T-helper 1 cell treated with Interleukin-12 subunit alpha and Interleukin-12 subunit beta and Interleukin-4 antibody, amounts not matched to agents 30 μg/mL and 1 μg/mL, for 36 hours (primary cell): ENCODE results near the gene TM9SF3.
"Not testable (repeated sequence)": the region's sequence is repeated elsewhere in the genome, so short reads cannot be mapped to it uniquely, and the experiment has no call there.

Source experiments
- H3K27ac Mint-ChIP-seq: one replicate; pipeline ENCODE4 v1.8.0; 2021; ENCODE audit warnings: mild to moderate bottlenecking, mixed read lengths
- H3K27me3 Mint-ChIP-seq: one replicate; pipeline ENCODE4 v1.8.0; 2021; ENCODE audit warnings: low read depth, mixed read lengths
- H3K36me3 Mint-ChIP-seq: one replicate; pipeline ENCODE4 v1.8.0; 2021; ENCODE audit warnings: low read depth, mixed read lengths
- H3K4me1 Mint-ChIP-seq: one replicate; pipeline ENCODE4 v1.8.0; 2021; ENCODE audit warnings: low read depth, mixed read lengths
- H3K4me3 Mint-ChIP-seq: one replicate; pipeline ENCODE4 v1.8.0; 2021; ENCODE audit warnings: mild to moderate bottlenecking, moderate library complexity, mixed read lengths
- H3K9me3 Mint-ChIP-seq: one replicate; pipeline ENCODE4 v1.8.0; 2021; ENCODE audit warnings: mixed read lengths

TM9SF3 gene

DNA sequence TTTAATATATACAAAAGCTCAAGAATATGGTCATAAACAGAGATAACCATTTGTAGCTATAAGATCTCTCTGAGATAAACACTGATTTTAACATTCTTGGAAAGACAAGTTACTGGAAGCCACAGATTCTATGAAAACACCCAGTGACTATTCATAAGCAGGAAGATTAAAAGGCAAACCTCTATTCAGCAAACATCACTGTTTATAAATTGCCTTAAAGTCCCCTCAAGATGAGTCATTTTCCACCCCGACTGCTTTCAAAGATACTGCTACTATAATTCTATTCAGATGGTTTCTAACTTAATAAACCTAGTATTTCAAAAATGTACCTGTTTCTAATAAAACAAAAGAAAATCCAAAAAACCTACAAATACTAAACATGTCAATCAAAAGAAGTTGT lies 21.0 kb downstream of the TM9SF3 start:
- no peaks in the 10 kb centered on the region for H3K27me3 Mint-ChIP-seq
- peaks cover 26% of the 10 kb centered on the region for H3K4me1 Mint-ChIP-seq
- peaks cover 28% of the 10 kb centered on the region for H3K36me3 Mint-ChIP-seq
- H3K4me3 Mint-ChIP-seq, result no peak overlapping the region
- no peak overlapping the region for H3K27ac Mint-ChIP-seq
- H3K9me3 Mint-ChIP-seq, result no peaks in the 10 kb centered on the region

DNA sequence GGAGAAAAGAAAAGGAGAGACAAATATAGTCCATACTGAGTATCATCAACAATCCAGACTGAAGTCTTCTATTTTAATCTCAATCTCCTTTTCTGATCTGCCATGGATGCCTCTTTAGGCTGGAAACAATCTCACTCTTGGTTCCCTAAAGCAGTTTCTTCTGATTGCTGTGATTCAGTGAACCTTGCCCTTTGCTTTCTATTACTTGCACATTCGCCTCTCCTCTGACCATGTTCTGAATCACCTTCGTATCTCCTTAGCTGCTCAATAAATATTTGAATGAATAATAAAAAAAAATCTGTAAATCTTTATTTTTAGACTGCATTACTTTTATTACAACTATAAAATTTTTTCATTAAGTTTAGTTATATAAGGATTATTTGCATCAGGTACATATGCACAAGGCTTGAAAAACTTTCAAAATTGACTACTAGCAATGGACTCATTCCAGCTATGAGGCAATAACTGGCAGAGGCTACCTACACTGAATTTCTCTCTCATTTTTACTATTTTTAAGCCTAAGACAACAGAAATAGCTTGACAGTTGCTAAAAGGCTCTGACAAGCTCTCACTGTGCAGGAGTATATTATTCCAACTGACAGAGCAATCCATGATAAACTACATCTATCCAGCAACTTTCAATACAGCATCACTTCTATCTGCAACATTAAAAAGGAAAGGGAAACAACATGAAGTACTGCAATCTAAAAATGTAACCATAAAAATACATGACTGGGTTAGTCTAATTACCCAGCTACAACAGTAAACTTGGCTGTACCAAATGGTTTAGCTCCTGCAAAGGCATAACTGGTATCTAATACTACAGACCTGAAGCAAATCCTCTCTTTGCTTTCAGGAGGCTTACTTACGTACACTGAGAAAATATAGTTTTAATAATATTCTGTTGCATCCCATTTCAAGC lies 25.6 kb downstream of the TM9SF3 start:
- Mint-ChIP-seq H3K27ac (no peak overlapping the region), H3K4me1 (peaks cover 5% of the 10 kb centered on the region), H3K27me3 (no peaks in the 10 kb centered on the region), H3K9me3 (no peaks in the 10 kb centered on the region), H3K4me3 (no peak overlapping the region), H3K36me3 (peaks cover 28% of the 10 kb centered on the region)

DNA sequence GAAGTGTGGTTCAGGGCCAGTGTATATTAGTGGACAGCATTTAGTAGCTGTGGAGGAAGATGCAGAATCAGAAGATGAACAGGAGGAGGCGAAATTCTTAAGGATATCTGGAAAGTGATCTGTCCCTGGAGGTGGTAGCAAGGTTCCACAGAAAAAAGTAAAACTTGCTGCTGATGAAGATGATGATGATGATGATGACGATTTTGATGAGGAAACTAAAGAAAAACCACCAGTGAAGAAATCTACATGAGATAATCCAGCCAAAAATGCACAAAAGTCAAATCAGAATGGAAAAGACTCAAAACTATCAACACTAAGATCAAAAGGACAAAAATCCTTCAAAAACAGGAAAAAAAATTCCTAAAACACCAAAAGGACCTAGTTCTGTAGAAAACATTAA lies 26.3 kb downstream of the TM9SF3 start:
- Mint-ChIP-seq H3K27me3 (no peaks in the 10 kb centered on the region), H3K27ac (no peak overlapping the region), H3K9me3 (no peaks in the 10 kb centered on the region), H3K36me3 (peaks cover 28% of the 10 kb centered on the region), H3K4me1 (peaks cover 1% of the 10 kb centered on the region), H3K4me3 (no peak overlapping the region)

DNA sequence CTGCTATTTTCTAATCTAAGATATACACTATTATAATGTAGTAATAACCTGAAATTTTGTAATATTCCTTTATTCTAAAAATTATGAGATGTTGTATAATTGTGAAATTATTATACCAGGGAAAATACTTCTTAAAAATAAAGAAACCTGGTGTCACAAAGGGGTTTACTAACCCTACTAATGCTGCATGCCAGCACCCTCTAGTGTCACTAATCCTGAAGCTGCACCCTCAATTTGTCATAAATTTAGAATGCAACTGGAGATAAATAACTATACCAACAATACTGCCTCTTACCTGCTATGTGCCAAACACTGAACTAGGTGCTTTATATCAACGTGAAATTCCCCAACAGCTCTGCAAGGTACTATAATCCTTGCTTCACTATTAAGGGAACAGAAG lies 30.8 kb downstream of the TM9SF3 start:
- H3K36me3 Mint-ChIP-seq, result peaks cover 18% of the 10 kb centered on the region
- H3K27me3 Mint-ChIP-seq, result no peaks in the 10 kb centered on the region
- H3K4me1 Mint-ChIP-seq, result no peaks in the 10 kb centered on the region
- no peak overlapping the region for H3K4me3 Mint-ChIP-seq
- H3K27ac Mint-ChIP-seq, result no peak overlapping the region
- no peaks in the 10 kb centered on the region for H3K9me3 Mint-ChIP-seq

DNA sequence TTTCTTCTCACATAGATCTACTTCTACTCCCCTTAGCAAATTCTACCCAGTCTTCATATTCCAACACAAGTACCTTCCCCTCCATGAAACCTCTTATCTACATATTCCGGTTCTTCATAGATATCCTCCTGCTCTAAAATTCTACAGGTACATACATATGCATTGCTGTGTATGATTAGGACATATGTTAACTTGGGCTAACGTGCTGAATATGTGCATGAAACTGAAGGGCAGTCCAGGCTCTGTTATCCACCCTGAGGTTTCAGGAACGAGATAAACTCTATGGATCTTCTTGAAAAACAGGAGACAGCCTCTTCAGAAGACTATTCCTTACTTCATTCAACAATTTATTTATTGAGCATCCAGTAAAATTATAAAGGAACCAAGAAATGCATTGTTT lies 31.5 kb downstream of the TM9SF3 start:
- Mint-ChIP-seq H3K4me3 (no peak overlapping the region), H3K9me3 (no peaks in the 10 kb centered on the region), H3K4me1 (no peaks in the 10 kb centered on the region), H3K27me3 (no peaks in the 10 kb centered on the region), H3K36me3 (peaks cover 14% of the 10 kb centered on the region), H3K27ac (no peak overlapping the region)

DNA sequence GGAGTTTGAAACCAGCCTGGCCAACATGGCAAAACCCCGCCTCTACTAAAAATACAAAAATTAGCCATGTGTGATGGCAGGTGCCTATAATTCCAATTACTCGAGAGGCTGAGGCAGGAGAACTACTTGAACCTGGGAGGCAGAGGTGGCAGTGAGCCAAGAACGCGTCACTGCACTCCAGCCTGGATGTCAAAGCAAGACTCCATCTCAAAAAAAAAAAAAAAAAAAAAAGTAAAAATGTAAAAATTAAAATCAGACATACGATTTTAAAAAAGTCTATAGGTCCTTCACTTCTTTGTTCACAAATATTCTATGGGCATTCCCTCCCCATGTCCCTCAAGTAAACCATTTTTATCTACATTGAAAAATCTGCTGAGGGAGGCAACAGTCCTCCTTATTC lies 38.2 kb downstream of the TM9SF3 start:
- H3K27me3 Mint-ChIP-seq, result no peaks in the 10 kb centered on the region
- H3K27ac Mint-ChIP-seq, result no peak overlapping the region
- H3K36me3 Mint-ChIP-seq, result peaks cover 38% of the 10 kb centered on the region
- H3K4me1 Mint-ChIP-seq, result peaks cover 1% of the 10 kb centered on the region
- no peak overlapping the region for H3K4me3 Mint-ChIP-seq
- no peaks in the 10 kb centered on the region for H3K9me3 Mint-ChIP-seq

DNA sequence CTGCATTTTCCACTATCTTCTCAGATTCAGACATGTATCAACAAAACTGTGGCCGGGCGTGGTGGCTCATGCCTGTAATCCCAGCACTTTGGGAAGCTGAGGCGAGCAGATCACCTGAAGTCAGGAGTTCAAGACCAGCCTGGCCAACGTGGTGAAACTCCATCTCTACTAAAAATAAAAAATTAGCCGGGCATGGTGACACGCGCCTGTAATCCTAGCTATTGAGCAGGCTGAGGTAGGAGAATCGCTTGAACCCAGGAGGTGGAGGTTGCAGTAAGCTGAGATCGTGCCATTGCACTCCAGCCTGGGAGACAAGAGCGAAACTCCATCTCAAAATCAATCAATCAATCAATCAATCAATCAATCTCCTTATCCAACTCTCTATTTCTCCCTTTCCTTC lies 41.3 kb downstream of the TM9SF3 start:
- H3K36me3 Mint-ChIP-seq, result peaks cover 41% of the 10 kb centered on the region
- not testable (repeated sequence) for H3K27ac Mint-ChIP-seq, H3K4me1 Mint-ChIP-seq, H3K4me3 Mint-ChIP-seq, H3K9me3 Mint-ChIP-seq, H3K27me3 Mint-ChIP-seq

DNA sequence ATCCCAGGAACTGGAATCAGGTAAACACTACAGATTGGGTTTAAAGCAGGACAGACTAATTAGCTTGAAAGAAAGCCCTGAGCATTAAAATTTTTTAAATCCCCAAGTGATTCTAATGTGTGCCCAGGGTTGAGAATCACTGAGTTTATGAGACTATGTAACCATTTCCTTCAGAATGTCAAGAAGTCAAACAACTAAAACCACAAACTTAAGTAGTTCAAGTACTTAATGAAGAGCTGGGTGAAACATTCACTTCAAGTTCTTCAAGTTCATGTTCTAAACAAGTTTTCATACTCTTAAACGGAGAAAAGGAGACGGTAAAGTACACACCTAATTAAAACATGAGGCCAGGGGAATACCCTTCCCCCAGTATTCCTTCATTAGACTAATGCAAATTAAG lies 44.9 kb downstream of the TM9SF3 start:
- no peaks in the 10 kb centered on the region for H3K27me3 Mint-ChIP-seq
- H3K4me3 Mint-ChIP-seq, result no peak overlapping the region
- peaks cover 47% of the 10 kb centered on the region for H3K36me3 Mint-ChIP-seq
- peaks cover 5% of the 10 kb centered on the region for H3K4me1 Mint-ChIP-seq
- H3K9me3 Mint-ChIP-seq, result no peaks in the 10 kb centered on the region
- H3K27ac Mint-ChIP-seq, result no peak overlapping the region

DNA sequence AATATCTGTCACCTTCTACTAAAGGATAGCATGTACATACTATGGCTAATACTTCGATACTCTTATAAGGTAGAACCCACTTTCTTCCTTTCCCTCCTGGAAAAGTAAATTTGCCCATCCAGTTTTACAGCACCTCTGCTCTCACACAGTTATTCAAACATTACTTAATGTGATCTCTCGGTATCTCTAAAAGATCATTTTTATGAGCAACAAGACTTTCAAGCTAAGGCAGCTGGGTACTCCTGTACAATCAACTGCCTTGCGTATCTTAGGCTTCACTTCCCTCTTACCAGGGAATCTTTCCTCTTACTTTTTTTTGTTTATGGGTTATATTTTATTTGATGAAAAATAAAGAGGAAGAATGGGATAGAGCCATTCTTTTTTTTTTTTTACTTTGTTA lies 46.6 kb downstream of the TM9SF3 start:
- no peaks in the 10 kb centered on the region for H3K9me3 Mint-ChIP-seq
- H3K27ac Mint-ChIP-seq, result no peak overlapping the region
- peaks cover 10% of the 10 kb centered on the region for H3K4me1 Mint-ChIP-seq

DNA sequence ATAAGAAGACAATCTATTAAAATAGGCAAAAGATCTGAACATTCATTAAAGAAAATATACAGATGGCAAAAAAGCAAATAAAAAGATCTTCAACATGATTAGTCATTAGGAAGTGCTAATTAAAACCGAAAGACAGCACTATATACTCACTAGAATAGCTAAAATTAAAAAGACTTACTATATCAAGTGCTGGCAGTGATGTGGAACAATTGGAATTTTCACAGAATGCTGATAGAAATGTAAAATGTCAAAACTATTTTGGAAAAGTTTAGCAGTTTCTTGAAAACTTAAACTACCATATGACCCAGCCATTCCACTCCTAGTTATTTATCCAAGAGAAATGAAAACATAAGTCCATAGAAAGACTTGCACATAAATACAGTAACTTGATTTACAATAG lies 48.1 kb downstream of the TM9SF3 start:
- Mint-ChIP-seq H3K4me1 (peaks cover 10% of the 10 kb centered on the region), H3K36me3 (peaks cover 33% of the 10 kb centered on the region), H3K27me3 (no peaks in the 10 kb centered on the region), H3K27ac (no peak overlapping the region), H3K9me3 (no peaks in the 10 kb centered on the region), H3K4me3 (no peak overlapping the region)

More for the DNA sequence above, 46.6 kb downstream of the TM9SF3 start:
- Mint-ChIP-seq H3K4me3 (no peak overlapping the region), H3K27me3 (no peaks in the 10 kb centered on the region), H3K36me3 (peaks cover 37% of the 10 kb centered on the region)

DNA sequence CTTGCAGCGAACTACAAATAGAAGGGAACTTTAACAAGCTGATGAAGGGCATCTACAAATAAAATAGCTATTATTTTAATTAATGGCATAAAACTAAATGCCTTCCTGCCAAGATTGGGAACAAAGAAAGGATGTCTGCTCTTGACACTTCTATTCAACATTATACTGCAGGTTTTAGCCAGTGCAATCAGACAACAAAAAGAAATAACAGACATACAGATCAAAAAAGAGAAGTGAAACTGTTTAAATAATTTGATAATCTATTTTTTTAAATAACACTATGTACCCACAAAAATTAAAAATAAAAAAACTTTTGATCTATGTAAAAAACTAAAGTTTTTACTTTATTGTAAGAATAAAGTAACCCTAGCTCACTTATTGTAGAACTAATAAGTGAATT lies 50.7 kb downstream of the TM9SF3 start:
- Mint-ChIP-seq H3K4me1 (peaks cover 6% of the 10 kb centered on the region), H3K27ac (no peak overlapping the region), H3K27me3 (no peaks in the 10 kb centered on the region), H3K4me3 (no peak overlapping the region), H3K9me3 (no peaks in the 10 kb centered on the region), H3K36me3 (peaks cover 24% of the 10 kb centered on the region)

DNA sequence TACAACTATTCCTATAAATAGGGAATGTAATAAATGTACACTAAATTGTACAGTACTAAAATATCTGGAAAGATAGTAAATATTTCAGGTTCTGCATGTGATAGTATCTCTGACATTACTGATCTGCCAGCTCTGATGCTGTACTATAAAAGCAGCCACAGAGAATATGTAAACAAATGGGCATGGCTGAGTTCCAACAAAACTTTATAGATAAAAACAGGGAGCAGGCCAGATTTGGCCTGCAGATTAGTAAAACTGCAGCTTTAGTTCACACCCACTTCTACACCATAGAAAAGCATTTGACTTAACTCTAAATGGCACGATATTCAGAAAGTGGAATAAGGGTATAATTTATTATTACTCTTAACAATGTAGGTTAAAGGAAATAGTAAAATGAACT lies 54.3 kb downstream of the TM9SF3 start:
- no peak overlapping the region for H3K4me3 Mint-ChIP-seq
- H3K27me3 Mint-ChIP-seq, result no peaks in the 10 kb centered on the region
- peaks cover 6% of the 10 kb centered on the region for H3K4me1 Mint-ChIP-seq
- no peak overlapping the region for H3K27ac Mint-ChIP-seq
- peaks cover 11% of the 10 kb centered on the region for H3K36me3 Mint-ChIP-seq
- H3K9me3 Mint-ChIP-seq, result no peaks in the 10 kb centered on the region

DNA sequence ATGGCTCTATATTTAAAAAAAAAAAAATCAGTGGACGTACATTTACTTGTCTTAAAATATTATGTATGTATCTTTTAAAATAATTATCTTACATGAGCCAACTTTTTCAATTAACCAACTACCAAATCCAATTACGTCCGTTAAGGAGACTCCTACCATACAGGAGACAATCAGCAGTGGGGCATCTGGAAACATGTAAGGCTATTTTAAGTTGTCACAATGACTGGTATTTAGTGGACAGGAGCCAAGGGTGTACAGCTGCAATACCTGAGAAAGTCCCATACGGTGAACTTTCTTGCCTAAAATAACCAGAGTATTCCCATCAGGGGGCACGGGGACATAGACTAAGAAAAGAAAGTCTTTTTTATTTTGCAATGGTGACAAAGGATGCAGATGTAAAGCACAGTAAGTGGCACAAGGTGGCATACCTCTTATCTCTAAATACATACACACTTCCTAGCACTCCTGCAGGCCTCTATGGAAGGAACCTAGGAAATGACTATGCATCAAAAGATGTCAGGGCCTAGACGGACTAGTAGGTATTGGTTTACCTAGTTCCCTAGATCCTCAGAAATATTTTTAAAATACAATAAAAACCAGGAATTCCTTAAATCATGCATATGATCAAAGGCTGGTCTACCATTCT lies 57.1 kb downstream of the TM9SF3 start:
- Mint-ChIP-seq H3K27ac (no peak overlapping the region), H3K27me3 (no peaks in the 10 kb centered on the region), H3K4me1 (no peaks in the 10 kb centered on the region), H3K9me3 (no peaks in the 10 kb centered on the region), H3K4me3 (no peak overlapping the region), H3K36me3 (peaks cover 16% of the 10 kb centered on the region)

DNA sequence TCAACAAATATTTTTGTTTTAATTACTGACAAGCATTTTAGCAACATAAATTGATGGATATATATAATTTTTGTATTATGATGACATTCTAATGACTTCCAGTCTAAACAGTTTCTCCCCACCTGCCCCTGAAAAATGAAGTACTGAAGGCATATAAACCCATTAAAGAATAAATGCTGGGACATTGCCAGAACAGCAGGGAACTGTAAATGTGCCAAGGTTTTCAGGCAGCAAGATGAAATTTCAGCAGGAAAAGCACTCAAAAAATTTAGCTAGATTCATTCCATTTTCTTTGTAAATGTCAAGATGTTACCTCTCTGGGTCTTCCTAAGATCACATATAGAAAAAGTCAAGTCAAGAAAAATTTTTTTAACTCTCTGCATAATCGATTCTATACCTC lies 62.1 kb downstream of the TM9SF3 start:
- H3K36me3 Mint-ChIP-seq, result peaks cover 32% of the 10 kb centered on the region
- no peaks in the 10 kb centered on the region for H3K9me3 Mint-ChIP-seq
- no peak overlapping the region for H3K4me3 Mint-ChIP-seq
- no peaks in the 10 kb centered on the region for H3K27me3 Mint-ChIP-seq
- H3K4me1 Mint-ChIP-seq, result peaks cover 2% of the 10 kb centered on the region
- H3K27ac Mint-ChIP-seq, result no peak overlapping the region

DNA sequence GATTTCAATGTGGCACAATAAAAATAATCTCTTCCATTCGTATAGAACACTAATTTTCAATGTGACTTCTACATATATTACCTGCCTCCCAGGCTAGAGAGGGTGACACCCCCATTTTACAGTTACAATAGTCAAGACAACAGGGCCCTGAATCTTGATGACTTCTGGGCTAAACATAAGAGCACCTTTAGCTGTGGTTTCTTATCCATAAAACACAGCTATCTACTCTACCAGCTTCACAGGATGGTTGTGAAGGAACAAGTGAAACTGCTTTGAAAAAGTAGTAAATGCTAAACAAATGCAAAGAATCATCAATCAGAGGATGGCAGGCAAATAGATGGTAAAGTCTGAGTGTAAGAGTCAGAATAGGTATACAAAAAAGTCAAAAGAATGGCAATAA lies 69.5 kb downstream of the TM9SF3 start:
- Mint-ChIP-seq H3K36me3 (peaks cover 21% of the 10 kb centered on the region), H3K4me3 (no peak overlapping the region), H3K27me3 (peaks cover 33% of the 10 kb centered on the region)

More for the DNA sequence above, 69.5 kb downstream of the TM9SF3 start:
- Mint-ChIP-seq H3K9me3 (no peaks in the 10 kb centered on the region), H3K4me1 (peaks cover 15% of the 10 kb centered on the region), H3K27ac (no peak overlapping the region)
